ENCODE results near the gene MISP. TPM values are rescaled to one million over a fixed set of nuclear protein-coding genes. Genes with fewer than 3 reads are reported as not detected.

The MISP gene
- total and polyA plus RNA-seq, 9 of the 15 experiments (the other 6 are each of a cell fraction or from before 2014, with no cell fraction given), result 0.04 to 0.29 (median 0.05) TPM; not detected in 5

DNA sequence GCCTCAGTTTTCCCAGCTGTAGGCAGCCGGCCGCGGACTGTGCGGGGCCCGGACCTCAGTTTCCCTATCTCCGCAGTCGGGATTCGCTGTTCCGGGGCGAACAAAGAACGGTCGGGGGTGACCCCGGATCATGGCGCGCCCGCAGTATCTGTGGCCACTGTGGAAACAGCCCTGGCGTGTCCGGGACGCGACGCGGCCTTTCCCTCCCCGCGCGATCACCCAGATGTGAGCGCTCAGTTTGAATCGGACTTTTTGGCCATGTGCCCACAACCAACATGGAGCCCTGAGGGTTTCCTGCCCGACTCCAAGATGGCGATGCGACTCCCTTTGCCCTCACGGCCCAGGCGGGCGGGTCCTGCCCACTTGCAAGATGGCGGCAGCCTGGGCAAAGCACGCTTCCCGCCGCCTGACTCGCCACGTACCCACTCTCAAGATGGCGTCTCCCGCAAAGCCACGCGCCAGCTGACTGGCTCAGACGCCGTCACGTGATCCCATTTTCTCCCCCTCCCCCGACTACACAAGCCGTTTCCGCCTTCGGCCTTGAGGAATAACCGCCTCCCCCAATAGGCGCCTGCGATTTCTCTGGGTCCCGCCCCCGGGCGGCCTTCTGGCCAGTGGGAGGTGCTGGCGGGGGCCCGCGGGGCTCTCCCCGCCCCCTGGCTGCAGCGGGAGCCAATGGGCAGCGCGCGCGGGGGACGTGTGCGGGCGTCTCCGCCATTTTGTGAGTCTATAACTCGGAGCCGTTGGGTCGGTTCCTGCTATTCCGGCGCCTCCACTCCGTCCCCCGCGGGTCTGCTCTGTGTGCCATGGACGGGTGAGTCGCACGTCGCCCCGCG, 46.0 kb downstream of the MISP start, which contains the start of gene PTBP1 (continued):
- TF ChIP-seq, protein P1, sequence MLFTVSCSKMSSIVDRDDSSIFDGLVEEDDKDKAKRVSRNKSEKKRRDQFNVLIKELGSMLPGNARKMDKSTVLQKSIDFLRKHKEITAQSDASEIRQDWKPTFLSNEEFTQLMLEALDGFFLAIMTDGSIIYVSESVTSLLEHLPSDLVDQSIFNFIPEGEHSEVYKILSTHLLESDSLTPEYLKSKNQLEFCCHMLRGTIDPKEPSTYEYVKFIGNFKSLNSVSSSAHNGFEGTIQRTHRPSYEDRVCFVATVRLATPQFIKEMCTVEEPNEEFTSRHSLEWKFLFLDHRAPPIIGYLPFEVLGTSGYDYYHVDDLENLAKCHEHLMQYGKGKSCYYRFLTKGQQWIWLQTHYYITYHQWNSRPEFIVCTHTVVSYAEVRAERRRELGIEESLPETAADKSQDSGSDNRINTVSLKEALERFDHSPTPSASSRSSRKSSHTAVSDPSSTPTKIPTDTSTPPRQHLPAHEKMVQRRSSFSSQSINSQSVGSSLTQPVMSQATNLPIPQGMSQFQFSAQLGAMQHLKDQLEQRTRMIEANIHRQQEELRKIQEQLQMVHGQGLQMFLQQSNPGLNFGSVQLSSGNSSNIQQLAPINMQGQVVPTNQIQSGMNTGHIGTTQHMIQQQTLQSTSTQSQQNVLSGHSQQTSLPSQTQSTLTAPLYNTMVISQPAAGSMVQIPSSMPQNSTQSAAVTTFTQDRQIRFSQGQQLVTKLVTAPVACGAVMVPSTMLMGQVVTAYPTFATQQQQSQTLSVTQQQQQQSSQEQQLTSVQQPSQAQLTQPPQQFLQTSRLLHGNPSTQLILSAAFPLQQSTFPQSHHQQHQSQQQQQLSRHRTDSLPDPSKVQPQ (CRISPR knock-in tag; IDR thresholded peaks at IDR 0.05; ENCODE audit: borderline replicate concordance), result peak; percentile 53; the same call in 1 of the 2 replicates
- peak; percentile 79 for TF ChIP-seq POLR2AphosphoS5 (IDR thresholded peaks at IDR 0.05; ENCODE audit: control insufficient read depth, insufficient read depth, low read depth, low read length)
- TF ChIP-seq EP400 (IDR thresholded peaks at IDR 0.05), result peak; percentile 100
- TF ChIP-seq, protein P2, sequence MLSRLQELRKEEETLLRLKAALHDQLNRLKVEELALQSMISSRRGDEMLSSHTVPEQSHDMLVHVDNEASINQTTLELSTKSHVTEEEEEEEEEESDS (CRISPR knock-in tag; IDR thresholded peaks at IDR 0.05), result no peak
- no peak for TF ChIP-seq ZNF707 (CRISPR knock-in tag; conservative IDR thresholded peaks at IDR 0.05)
- TF ChIP-seq, protein P3, sequence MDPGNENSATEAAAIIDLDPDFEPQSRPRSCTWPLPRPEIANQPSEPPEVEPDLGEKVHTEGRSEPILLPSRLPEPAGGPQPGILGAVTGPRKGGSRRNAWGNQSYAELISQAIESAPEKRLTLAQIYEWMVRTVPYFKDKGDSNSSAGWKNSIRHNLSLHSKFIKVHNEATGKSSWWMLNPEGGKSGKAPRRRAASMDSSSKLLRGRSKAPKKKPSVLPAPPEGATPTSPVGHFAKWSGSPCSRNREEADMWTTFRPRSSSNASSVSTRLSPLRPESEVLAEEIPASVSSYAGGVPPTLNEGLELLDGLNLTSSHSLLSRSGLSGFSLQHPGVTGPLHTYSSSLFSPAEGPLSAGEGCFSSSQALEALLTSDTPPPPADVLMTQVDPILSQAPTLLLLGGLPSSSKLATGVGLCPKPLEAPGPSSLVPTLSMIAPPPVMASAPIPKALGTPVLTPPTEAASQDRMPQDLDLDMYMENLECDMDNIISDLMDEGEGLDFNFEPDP (CRISPR knock-in tag; IDR thresholded peaks at IDR 0.05), result no peak
- peak; percentile 68 to 82; a peak in 1 of 4 replicates for TF ChIP-seq SIN3A (IDR thresholded peaks at IDR 0.05; ENCODE audit: borderline replicate concordance in 2 of 2, control insufficient read depth in 1 of 2, low read depth in 2 of 2, low read length in 2 of 2)
- no peak for TF ChIP-seq EHMT2 (IDR thresholded peaks at IDR 0.05)
- TF ChIP-seq ZNF354B (CRISPR knock-in tag; IDR thresholded peaks at IDR 0.05), result no peak
- TF ChIP-seq, protein P4, sequence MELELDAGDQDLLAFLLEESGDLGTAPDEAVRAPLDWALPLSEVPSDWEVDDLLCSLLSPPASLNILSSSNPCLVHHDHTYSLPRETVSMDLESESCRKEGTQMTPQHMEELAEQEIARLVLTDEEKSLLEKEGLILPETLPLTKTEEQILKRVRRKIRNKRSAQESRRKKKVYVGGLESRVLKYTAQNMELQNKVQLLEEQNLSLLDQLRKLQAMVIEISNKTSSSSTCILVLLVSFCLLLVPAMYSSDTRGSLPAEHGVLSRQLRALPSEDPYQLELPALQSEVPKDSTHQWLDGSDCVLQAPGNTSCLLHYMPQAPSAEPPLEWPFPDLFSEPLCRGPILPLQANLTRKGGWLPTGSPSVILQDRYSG (tag; conservative IDR thresholded peaks at IDR 0.05; ENCODE audit: low read depth), result peak; percentile 86
- no peak for TF ChIP-seq TRIM24 (IDR thresholded peaks at IDR 0.05)
- TF ChIP-seq, protein P5, sequence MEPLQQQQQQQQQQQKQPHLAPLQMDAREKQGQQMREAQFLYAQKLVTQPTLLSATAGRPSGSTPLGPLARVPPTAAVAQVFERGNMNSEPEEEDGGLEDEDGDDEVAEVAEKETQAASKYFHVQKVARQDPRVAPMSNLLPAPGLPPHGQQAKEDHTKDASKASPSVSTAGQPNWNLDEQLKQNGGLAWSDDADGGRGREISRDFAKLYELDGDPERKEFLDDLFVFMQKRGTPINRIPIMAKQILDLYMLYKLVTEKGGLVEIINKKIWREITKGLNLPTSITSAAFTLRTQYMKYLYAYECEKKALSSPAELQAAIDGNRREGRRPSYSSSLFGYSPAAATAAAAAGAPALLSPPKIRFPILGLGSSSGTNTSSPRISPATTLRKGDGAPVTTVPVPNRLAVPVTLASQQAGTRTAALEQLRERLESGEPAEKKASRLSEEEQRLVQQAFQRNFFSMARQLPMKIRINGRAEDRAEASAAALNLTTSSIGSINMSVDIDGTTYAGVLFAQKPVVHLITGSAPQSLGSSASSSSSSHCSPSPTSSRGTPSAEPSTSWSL (CRISPR knock-in tag; IDR thresholded peaks at IDR 0.05; ENCODE audit: borderline replicate concordance), result no peak
- no peak for TF ChIP-seq FOXA3 (CRISPR knock-in tag; conservative IDR thresholded peaks at IDR 0.05 in 1 of 2, IDR thresholded peaks at IDR 0.05 in 1 of 2)
- peak; percentile 96; the same call in 1 of the 2 replicates for TF ChIP-seq NFRKB (IDR thresholded peaks at IDR 0.05; ENCODE audit: low read depth)
- TF ChIP-seq ZNF445 (CRISPR knock-in tag; IDR thresholded peaks at IDR 0.05; ENCODE audit: low read depth), result no peak
- TF ChIP-seq ZNF347 (CRISPR knock-in tag; IDR thresholded peaks at IDR 0.05; ENCODE audit: low read depth), result no peak
- peak in 1 of 2 experiments; percentile 58; a peak in 1 of 4 replicates for TF ChIP-seq HDAC1 (IDR thresholded peaks at IDR 0.05)
- TF ChIP-seq, protein P6, sequence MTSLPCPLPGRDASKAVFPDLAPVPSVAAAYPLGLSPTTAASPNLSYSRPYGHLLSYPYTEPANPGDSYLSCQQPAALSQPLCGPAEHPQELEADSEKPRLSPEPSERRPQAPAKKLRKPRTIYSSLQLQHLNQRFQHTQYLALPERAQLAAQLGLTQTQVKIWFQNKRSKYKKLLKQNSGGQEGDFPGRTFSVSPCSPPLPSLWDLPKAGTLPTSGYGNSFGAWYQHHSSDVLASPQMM (CRISPR knock-in tag; IDR thresholded peaks at IDR 0.05), result no peak
- peak; percentile 92 for TF ChIP-seq ELF2 (CRISPR knock-in tag; IDR thresholded peaks at IDR 0.05)
- TF ChIP-seq ZNF121 (CRISPR knock-in tag; conservative IDR thresholded peaks at IDR 0.05), result no peak
